Breast epithelium (tissue), 4 donors: ENCODE results near the gene FAM131A. TPM values are rescaled to one million over a fixed set of nuclear protein-coding genes. Genes with fewer than 3 reads are reported as not detected.

Experiments
- DNase-seq, 2 donors: peaks; one replicate each; pipeline ENCODE4 v3.0.0-alpha.2; 2019; ENCODE audit warnings: low spot score in 2 of 2
- H3K27ac ChIP-seq, 2 donors: fragments of 200-600 bp; sonication (generic) in 1 of 2; one replicate each; pipeline ENCODE4 v1.5.1; 2016 to 2019; ENCODE audit warnings: mild to moderate bottlenecking in 1 of 2
- H3K27me3 ChIP-seq, 2 donors: fragments of 200-600 bp; sonication (generic) in 1 of 2; one replicate each; pipeline versions ENCODE4 v1.5.1 to v1.6.0; 2017 to 2019; ENCODE audit warnings: control low read depth in 1 of 2, mild to moderate bottlenecking in 1 of 2
- H3K36me3 ChIP-seq: fragments of 200-600 bp; one replicate; pipeline ENCODE4 v1.5.1; 2019
- H3K4me1 ChIP-seq, 2 donors: fragments of 200-600 bp; sonication (generic); one replicate each; pipeline ENCODE4 v1.5.1; 2016 to 2019; ENCODE audit warnings: control low read depth in 1 of 2
- H3K4me3 ChIP-seq, 3 donors: fragments of 200-600 bp; sonication (generic); 1 replicate in 2 of 3; 2 replicates in 1 of 3; pipeline ENCODE4 v1.5.1; 2016 to 2019; ENCODE audit warnings: mild to moderate bottlenecking in 3 of 3, moderate library complexity in 2 of 3
- H3K9me3 ChIP-seq, 2 donors: fragments of 200-600 bp; sonication (generic) in 1 of 2; one replicate each; pipeline ENCODE4 v1.5.1; 2016 to 2019; ENCODE audit warnings: control low read depth in 1 of 2
- POLR2A ChIP-seq: fragments of 450-650 bp; IDR thresholded peaks from one replicate; pipeline ENCODE4 v1.6.1; 2016; ENCODE audit warnings: antibody characterized with exemption, mild to moderate bottlenecking, moderate library complexity
- POLR2AphosphoS5 ChIP-seq, 3 donors: sonication (generic); formaldehyde crosslinking; IDR thresholded peaks; one replicate each; pipeline ENCODE4 v1.6.1; 2017; ENCODE audit warnings: antibody characterized with exemption in 3 of 3
- intact Hi-C: fragments of 100-400 bp; cut with DNase I; formaldehyde crosslinking; loops from one replicate; pipeline ENCODE4 v1.15.1; 2023; ENCODE audit warnings: low total_unique reads
- total RNA-seq, 3 donors: library from RNA; depleted of rRNA; stranded (reverse); fragments of >200 nt; gene quantifications; one replicate each; pipeline ENCODE4 v1.1.0, GENCODE V29; 2016
- TF ChIP-seq, protein P1 (sequence below), 3 donors: fragments of 450-650 bp; IDR thresholded peaks; one replicate each; pipeline ENCODE4 v1.5.1; 2016 to 2017; ENCODE audit warnings: antibody characterized with exemption in 3 of 3, mild to moderate bottlenecking in 3 of 3, moderate library complexity in 3 of 3

The FAM131A gene
- total RNA-seq, 3 donors from 2014 or later, result 18.7 to 32.4 (median 26.5) TPM

GRCh38 chr3:184377374-184377773 is 40.0 kb downstream of the FAM131A start:
- no peaks in the 10 kb centered on the region for H3K36me3 ChIP-seq
- no peaks in the 10 kb centered on the region for H3K4me1 ChIP-seq
- intact Hi-C loops, result loop anchor here (10.0 kb wide), 1 partner anchor 1253 kb away; no protein-coding TSS in a partner anchor
- no peaks in the 10 kb centered on the region for H3K9me3 ChIP-seq
- peak overlapping the region in 1 of 2 donors; percentile 89 for H3K27ac ChIP-seq
- H3K27me3 ChIP-seq, result no peaks in the 10 kb centered on the region
- DNase-seq, result no peak
- no peak for TF ChIP-seq POLR2AphosphoS5 (IDR thresholded peaks at IDR 0.05)
- no peak for TF ChIP-seq POLR2A
- TF ChIP-seq, protein P1, sequence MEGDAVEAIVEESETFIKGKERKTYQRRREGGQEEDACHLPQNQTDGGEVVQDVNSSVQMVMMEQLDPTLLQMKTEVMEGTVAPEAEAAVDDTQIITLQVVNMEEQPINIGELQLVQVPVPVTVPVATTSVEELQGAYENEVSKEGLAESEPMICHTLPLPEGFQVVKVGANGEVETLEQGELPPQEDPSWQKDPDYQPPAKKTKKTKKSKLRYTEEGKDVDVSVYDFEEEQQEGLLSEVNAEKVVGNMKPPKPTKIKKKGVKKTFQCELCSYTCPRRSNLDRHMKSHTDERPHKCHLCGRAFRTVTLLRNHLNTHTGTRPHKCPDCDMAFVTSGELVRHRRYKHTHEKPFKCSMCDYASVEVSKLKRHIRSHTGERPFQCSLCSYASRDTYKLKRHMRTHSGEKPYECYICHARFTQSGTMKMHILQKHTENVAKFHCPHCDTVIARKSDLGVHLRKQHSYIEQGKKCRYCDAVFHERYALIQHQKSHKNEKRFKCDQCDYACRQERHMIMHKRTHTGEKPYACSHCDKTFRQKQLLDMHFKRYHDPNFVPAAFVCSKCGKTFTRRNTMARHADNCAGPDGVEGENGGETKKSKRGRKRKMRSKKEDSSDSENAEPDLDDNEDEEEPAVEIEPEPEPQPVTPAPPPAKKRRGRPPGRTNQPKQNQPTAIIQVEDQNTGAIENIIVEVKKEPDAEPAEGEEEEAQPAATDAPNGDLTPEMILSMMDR (IDR thresholded peaks at IDR 0.05), result no peak
- H3K4me3 ChIP-seq, result no peak overlapping the region

DNA sequence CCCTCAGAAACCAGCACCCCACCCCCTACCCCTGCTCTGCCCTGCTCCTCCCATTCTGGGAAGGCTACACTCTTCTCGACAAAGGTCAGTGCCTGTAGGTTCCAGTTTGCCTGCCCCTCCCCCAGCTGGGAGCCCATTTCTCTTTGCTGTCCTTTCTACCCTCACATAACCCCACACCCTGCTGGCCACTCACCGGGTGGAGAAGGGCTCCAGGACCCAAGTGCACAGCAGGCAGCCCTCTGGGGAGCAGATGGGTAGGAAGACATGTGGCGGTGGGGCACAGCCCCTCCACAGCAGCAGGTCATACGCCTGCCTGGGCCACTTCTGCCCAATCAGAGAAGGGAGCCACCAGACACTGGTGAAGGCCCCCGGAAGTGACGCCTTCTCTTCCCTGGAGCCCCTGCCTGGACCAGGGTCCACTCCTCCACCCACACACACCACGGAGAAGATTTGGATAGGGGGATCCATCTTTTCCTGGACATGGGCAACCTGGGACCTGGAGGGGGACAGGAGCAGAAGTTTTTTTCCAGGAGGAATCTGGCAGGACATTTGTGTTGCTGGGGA is 40.6 kb downstream of the FAM131A start, which contains the start of gene THPO:
THPO (minus strand) TSS at position 326 of the 564 bp plus-strand sequence. CDS start 1,948 bp downstream, outside the sequence.
- Histone ChIP-seq H3K4me3 (peak within 1 kb of the TSS in 2 of 3 donors; percentile 57 to 81), H3K27ac (peak within 1 kb of the TSS; percentile 72 to 89), H3K4me1 (no peaks in the 10 kb centered on the region), H3K27me3 (no peaks in the 10 kb centered on the region), H3K36me3 (no peaks in the 10 kb centered on the region), H3K9me3 (no peaks in the 10 kb centered on the region)
- TF ChIP-seq POLR2A (no peak), POLR2AphosphoS5 (IDR thresholded peaks at IDR 0.05) (no peak)
- TF ChIP-seq, protein P1 (IDR thresholded peaks at IDR 0.05), result no peak
- intact Hi-C loops, result loop anchor here (10.0 kb wide), 1 partner anchor 1253 kb away; no protein-coding TSS in a partner anchor
- no peak for DNase-seq

DNA sequence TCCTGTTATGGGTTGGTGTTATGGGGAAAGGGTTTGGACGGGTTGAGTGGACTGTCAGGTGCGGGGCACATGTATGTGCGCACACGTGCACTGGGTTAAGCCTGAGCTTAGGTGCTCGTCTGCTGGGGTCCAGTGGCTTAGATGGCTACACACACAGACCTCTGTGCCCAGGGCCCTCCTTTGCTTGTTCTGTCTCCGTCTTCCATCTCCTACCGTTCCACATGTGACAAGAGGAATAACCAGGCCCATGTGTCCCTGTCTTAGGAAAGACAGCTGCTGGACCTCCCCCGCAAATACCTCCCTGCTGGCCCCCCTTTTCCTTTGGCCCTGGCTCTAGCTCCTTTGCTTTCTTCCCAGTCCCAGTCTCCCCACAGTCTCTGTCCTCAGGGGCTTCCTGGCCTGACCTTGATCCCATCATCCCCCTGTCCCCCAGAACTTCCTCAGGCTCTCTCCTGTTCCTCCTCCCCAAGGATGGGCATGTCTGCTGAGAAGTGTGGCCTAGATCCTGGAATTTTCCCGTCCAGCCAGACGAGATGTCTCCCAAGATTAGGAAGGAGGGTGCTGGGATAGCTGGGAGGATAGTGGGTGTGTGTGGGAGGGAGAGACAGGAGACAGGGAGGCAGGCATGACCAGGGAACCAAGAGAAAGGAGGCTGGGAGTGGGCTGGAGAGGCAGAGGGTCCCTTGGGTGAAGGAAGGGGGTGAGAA is 41.4 kb downstream of the FAM131A start:
- TF ChIP-seq POLR2A (no peak), POLR2AphosphoS5 (IDR thresholded peaks at IDR 0.05) (no peak)
- TF ChIP-seq, protein P1 (IDR thresholded peaks at IDR 0.05), result no peak
- H3K4me3 ChIP-seq, result peak overlapping the region in 2 of 3 donors; percentile 57 to 81
- peak overlapping the region; percentile 72 to 89 for H3K27ac ChIP-seq
- intact Hi-C loops, result loop anchor here (10.0 kb wide), 1 partner anchor 1254 kb away; no protein-coding TSS in a partner anchor
- H3K9me3 ChIP-seq, result no peaks in the 10 kb centered on the region
- no peaks in the 10 kb centered on the region for H3K27me3 ChIP-seq
- H3K4me1 ChIP-seq, result no peaks in the 10 kb centered on the region
- no peaks in the 10 kb centered on the region for H3K36me3 ChIP-seq
- DNase-seq, result no peak

GRCh38 chr3:184379358-184380184 is 42.2 kb downstream of the FAM131A start, which contains the start of gene CHRD:
Gene CHRD (plus strand): TSS chr3:184380054. CDS start chr3:184380319, 265 bp downstream.
- peak within 1 kb of the TSS; percentile 47 to 81 (median 57) for H3K4me3 ChIP-seq
- H3K27ac ChIP-seq, result peak within 1 kb of the TSS; percentile 72 to 89
- no peaks in the 10 kb centered on the region for H3K36me3 ChIP-seq
- H3K9me3 ChIP-seq, result no peaks in the 10 kb centered on the region
- intact Hi-C loops, result loop anchor here (10.0 kb wide), 1 partner anchor 1255 kb away; no protein-coding TSS in a partner anchor
- TF ChIP-seq, protein P1 (IDR thresholded peaks at IDR 0.05), result no peak
- no peak for TF ChIP-seq POLR2AphosphoS5 (IDR thresholded peaks at IDR 0.05)
- TF ChIP-seq POLR2A, result no peak
- no peaks in the 10 kb centered on the region for H3K27me3 ChIP-seq
- H3K4me1 ChIP-seq, result no peaks in the 10 kb centered on the region
- DNase-seq, result no peak
